GM12878 (cell line): Measurements from ENCODE around the gene MANEAL. TPM values are rescaled to one million over a fixed set of nuclear protein-coding genes. Genes with fewer than 3 reads are reported as not detected.

ENCODE experiments used
- ATF2 ChIP-seq: IDR thresholded peaks from 2 replicates; pipeline ENCODE4 v1.6.1; 2012; ENCODE audit warnings: low read length, inconsistent platforms
- ATF3 ChIP-seq: IDR thresholded peaks from 2 replicates; pipeline ENCODE4 v1.6.1; 2011; ENCODE audit warnings: low read depth, mild to moderate bottlenecking, low read length, moderate library complexity, borderline replicate concordance; ENCODE audit errors: extremely low read depth
- BACH1 ChIP-seq: fragments of 450-650 bp; IDR thresholded peaks from 2 replicates; pipeline ENCODE4 v1.6.1; 2017; ENCODE audit warnings: mild to moderate bottlenecking, borderline replicate concordance
- BCL11A ChIP-seq: IDR thresholded peaks from 2 replicates; pipeline ENCODE4 v1.6.1; 2011; ENCODE audit warnings: low read depth, low read length
- HCFC1 ChIP-seq: fragments of 150-350 bp; IDR thresholded peaks from 2 replicates; pipeline ENCODE4 v1.6.1; 2014; ENCODE audit warnings: low read length
- HDAC2 ChIP-seq: fragments of 200-600 bp; sonication (generic); IDR thresholded peaks from 2 replicates; pipeline ENCODE4 v1.6.1; 2017
- IRF4 ChIP-seq: IDR thresholded peaks from 2 replicates; pipeline ENCODE4 v1.6.1; 2011; ENCODE audit warnings: low read depth, low read length
- KLF5 ChIP-seq: fragments of 450-650 bp; IDR thresholded peaks from 2 replicates; pipeline ENCODE4 v1.6.1; 2014; ENCODE audit warnings: mild to moderate bottlenecking; ENCODE audit not compliant: partially characterized antibody
- MEF2B ChIP-seq: fragments of 450-650 bp; IDR thresholded peaks from 2 replicates; pipeline ENCODE4 v1.6.1; 2018; ENCODE audit warnings: mild to moderate bottlenecking, moderate library complexity; ENCODE audit not compliant: partially characterized antibody, poor library complexity, severe bottlenecking
- MTA2 ChIP-seq: fragments of 450-650 bp; IDR thresholded peaks from 2 replicates; pipeline ENCODE4 v1.6.1; 2016; ENCODE audit warnings: low read depth, mild to moderate bottlenecking, moderate library complexity
- MXI1 ChIP-seq: fragments of 150-350 bp; IDR thresholded peaks from 2 replicates; pipeline ENCODE4 v1.6.1; 2011; ENCODE audit warnings: low read depth, mild to moderate bottlenecking, inconsistent platforms, low read length, improper control_type of control experiment
- MYC ChIP-seq: IDR thresholded peaks from 2 replicates; pipeline ENCODE4 v1.6.1; 2011; ENCODE audit warnings: mild to moderate bottlenecking, low read length, moderate library complexity, inconsistent platforms; ENCODE audit not compliant: insufficient read depth, insufficient replicate concordance, insufficient read length, severe bottlenecking
- NFYA ChIP-seq: IDR thresholded peaks from 2 replicates; pipeline ENCODE4 v1.6.1; 2011; ENCODE audit warnings: low read depth, mild to moderate bottlenecking, low read length, improper control_type of control experiment, borderline replicate concordance
- NR2C1 ChIP-seq: fragments of 450-650 bp; IDR thresholded peaks from 2 replicates; pipeline ENCODE4 v1.6.1; 2017; ENCODE audit warnings: antibody characterized with exemption, mild to moderate bottlenecking, moderate library complexity
- PKNOX1 ChIP-seq: fragments of 450-650 bp; IDR thresholded peaks from 2 replicates; pipeline ENCODE4 v1.6.1; 2016; ENCODE audit warnings: mild to moderate bottlenecking
- POU2F2 ChIP-seq: IDR thresholded peaks from 3 replicates; pipeline ENCODE4 v1.6.1; 2011; ENCODE audit warnings: low read depth, mild to moderate bottlenecking, low read length, borderline replicate concordance
- RB1 ChIP-seq: fragments of 450-650 bp; formaldehyde crosslinking; IDR thresholded peaks from 2 replicates; pipeline ENCODE4 v1.6.1; 2017; ENCODE audit warnings: mild to moderate bottlenecking, borderline replicate concordance
- RCOR1 ChIP-seq: conservative IDR thresholded peaks from 2 replicates; pipeline ENCODE4 v1.6.1; 2012; ENCODE audit warnings: low read depth, low read length, improper control_type of control experiment
- RUNX3 ChIP-seq: IDR thresholded peaks from 2 replicates; pipeline ENCODE4 v1.6.1; 2012; ENCODE audit warnings: low read length, inconsistent platforms
- SIX5 ChIP-seq: IDR thresholded peaks from 2 replicates; pipeline ENCODE4 v1.6.1; 2011; ENCODE audit warnings: mild to moderate bottlenecking, low read depth, low read length, moderate library complexity; ENCODE audit not compliant: severe bottlenecking
- SPI1 ChIP-seq: IDR thresholded peaks from 2 replicates; pipeline ENCODE4 v1.6.1; 2011; ENCODE audit warnings: low read depth, mild to moderate bottlenecking, low read length, moderate library complexity, borderline replicate concordance; ENCODE audit not compliant: insufficient read depth
- TARDBP ChIP-seq: IDR thresholded peaks from 2 replicates; pipeline ENCODE4 v1.6.1; 2016; ENCODE audit warnings: borderline replicate concordance
- TCF7 ChIP-seq: IDR thresholded peaks from 2 replicates; pipeline ENCODE4 v1.6.1; 2014; ENCODE audit warnings: antibody characterized with exemption, borderline replicate concordance
- YY1 ChIP-seq: IDR thresholded peaks from 2 replicates; pipeline ENCODE4 v1.6.1; 2011; ENCODE audit warnings: low read depth, mild to moderate bottlenecking, low read length
- ZBTB4 ChIP-seq: fragments of 450-650 bp; formaldehyde crosslinking; IDR thresholded peaks from 2 replicates; pipeline ENCODE4 v1.4.0; 2022; ENCODE audit warnings: mild to moderate bottlenecking, moderate library complexity
- ZSCAN29 ChIP-seq: fragments of 450-650 bp; IDR thresholded peaks from 2 replicates; pipeline ENCODE4 v1.6.1; 2017; ENCODE audit warnings: mild to moderate bottlenecking, moderate library complexity
- polyA plus RNA-seq, 11 experiments: library from polyadenylated mRNA; depleted of rRNA in 4 of 11; unstranded in 6 of 11; stranded (reverse) in 5 of 11; fragments of >200 nt; fragmentation: Nextera tagmentation in 4 of 11; fragmentation: Illumina TruSeq in 1 of 11; extraction: Ambion mirVana in 4 of 11; extraction: Trizol in 1 of 11; gene quantifications; 1 replicate in 1 of 11; 2 replicates in 10 of 11; pipeline versions ENCODE4 v1.2.1 to v1.2.3, GENCODE V29; 2011 to 2016; ENCODE audit warnings: inconsistent platforms in 2 of 11, missing spikeins in 2 of 11, low read depth in 1 of 11
- total RNA-seq, 4 experiments: library from RNA; depleted of rRNA in 3 of 4; stranded (reverse); fragments of >200 nt in 3 of 4; fragmentation: Illumina TruSeq in 1 of 4; extraction: Trizol in 1 of 4; gene quantifications; 2 replicates each; pipeline versions ENCODE4 v1.2.1 to v1.2.3, GENCODE V29; 2013 to 2021

Gene MANEAL
- total and polyA plus RNA-seq, 10 of the 15 experiments (the other 5 are each of a cell fraction or from before 2014, with no cell fraction given), result 0.83 to 11.1 (median 5.7) TPM

- TF ChIP-seq BCL11A (no peak), NR2C1 (peak; percentile 10; the same call in 1 of the 2 replicates), ATF2 (no peak), RUNX3 (no peak), SIX5 (peak; percentile 34), BACH1 (no peak), TARDBP (no peak), HDAC2 (no peak), HCFC1 (peak; percentile 64), PKNOX1 (no peak), MEF2B (peak; percentile 35), POU2F2 (no peak), ATF3 (no peak), MYC (peak; percentile 87), NFYA (no peak), MXI1 (peak; percentile 16), MTA2 (no peak), RCOR1 (no peak), RB1 (peak; percentile 19; the same call in 1 of the 2 replicates), IRF4 (no peak), YY1 (no peak), ZBTB4 (CRISPR knock-in tag) (no peak), ZSCAN29 (0 out of 2 replicates have a peak, but pooled peaks have one; percentile 63), SPI1 (peak; percentile 75; the same call in 1 of the 2 replicates), TCF7 (no peak), KLF5 (no peak)
Observed at GRCh38 chr1:37807555-37808368, 14.1 kb downstream of the MANEAL start, which contains the start of the genes C1orf122 and YRDC (continued).
